Hepatocyte (in vitro differentiated cells): ENCODE measurements around the gene ATF6.

Experiments
- EZH2 ChIP-seq: fragments of 200-600 bp; sonication (generic); IDR thresholded peaks from 2 replicates; pipeline ENCODE4 v1.6.1; 2016; ENCODE audit warnings: antibody characterized with exemption, mild to moderate bottlenecking, borderline replicate concordance
- EZH2phosphoT487 ChIP-seq: fragments of 200-600 bp; sonication (generic); IDR thresholded peaks from one replicate; pipeline ENCODE4 v1.6.1; 2018; ENCODE audit warnings: antibody characterized with exemption, mild to moderate bottlenecking, low read depth, moderate library complexity; ENCODE audit not compliant: unreplicated experiment, severe bottlenecking
- TF ChIP-seq, protein P1 (sequence below): fragments of 200-600 bp; sonication (generic); IDR thresholded peaks from 2 replicates; pipeline ENCODE4 v1.5.1; 2016; ENCODE audit warnings: antibody characterized with exemption, mild to moderate bottlenecking; ENCODE audit not compliant: poor library complexity

DNA sequence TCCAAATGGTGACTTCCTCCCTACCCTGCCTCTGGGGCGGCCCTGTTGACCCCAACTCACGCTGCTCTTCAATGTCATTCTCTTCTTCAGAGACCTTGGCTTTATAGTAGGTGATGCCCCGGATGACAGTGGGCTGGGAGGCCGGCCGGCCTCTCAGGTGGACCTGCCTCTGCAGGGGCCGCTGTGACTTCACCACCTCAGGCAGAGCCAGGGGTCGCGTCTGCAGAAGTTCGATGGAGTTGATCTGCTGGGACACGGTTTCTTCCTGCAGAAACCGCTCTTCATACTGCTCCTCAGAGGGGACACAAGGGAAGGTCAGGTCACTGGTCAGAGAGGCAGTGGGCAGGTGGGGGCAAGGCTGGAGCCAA is 233.9 kb downstream of the ATF6 start:
- TF ChIP-seq, protein P1, sequence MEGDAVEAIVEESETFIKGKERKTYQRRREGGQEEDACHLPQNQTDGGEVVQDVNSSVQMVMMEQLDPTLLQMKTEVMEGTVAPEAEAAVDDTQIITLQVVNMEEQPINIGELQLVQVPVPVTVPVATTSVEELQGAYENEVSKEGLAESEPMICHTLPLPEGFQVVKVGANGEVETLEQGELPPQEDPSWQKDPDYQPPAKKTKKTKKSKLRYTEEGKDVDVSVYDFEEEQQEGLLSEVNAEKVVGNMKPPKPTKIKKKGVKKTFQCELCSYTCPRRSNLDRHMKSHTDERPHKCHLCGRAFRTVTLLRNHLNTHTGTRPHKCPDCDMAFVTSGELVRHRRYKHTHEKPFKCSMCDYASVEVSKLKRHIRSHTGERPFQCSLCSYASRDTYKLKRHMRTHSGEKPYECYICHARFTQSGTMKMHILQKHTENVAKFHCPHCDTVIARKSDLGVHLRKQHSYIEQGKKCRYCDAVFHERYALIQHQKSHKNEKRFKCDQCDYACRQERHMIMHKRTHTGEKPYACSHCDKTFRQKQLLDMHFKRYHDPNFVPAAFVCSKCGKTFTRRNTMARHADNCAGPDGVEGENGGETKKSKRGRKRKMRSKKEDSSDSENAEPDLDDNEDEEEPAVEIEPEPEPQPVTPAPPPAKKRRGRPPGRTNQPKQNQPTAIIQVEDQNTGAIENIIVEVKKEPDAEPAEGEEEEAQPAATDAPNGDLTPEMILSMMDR = no peak
- TF ChIP-seq EZH2 (no peak), EZH2phosphoT487 (no peak)
